Activated CD4-positive, alpha-beta T cell treated with anti-CD3 and anti-CD28 coated beads, Interleukin-2, amount 10 ng/mL, durations not matched to agents 7 days and 5 days (primary cell): ENCODE measurements around the gene SMAD5. TPM values are rescaled to one million over a fixed set of nuclear protein-coding genes. Genes with fewer than 3 reads are reported as not detected.

Source experiments
- CTCF ChIA-PET: fragments of 350-600 bp; sonication (Branson Sonifier 250); formaldehyde crosslinking; loops from one replicate; lab custom pipeline; 2021; ENCODE audit warnings: antibody characterized with exemption; lab: Charles Lee
- POLR2A ChIA-PET: fragments of 350-600 bp; sonication (Branson Sonifier 250); formaldehyde crosslinking; loops from one replicate; lab custom pipeline; 2021; ENCODE audit warnings: antibody characterized with exemption; lab: Charles Lee
- DNase-seq: peaks from one replicate; pipeline ENCODE4 v3.0.0-alpha.2; 2020
- H3K27ac Mint-ChIP-seq: one replicate; pipeline ENCODE4 v1.8.0; 2021; ENCODE audit warnings: mild to moderate bottlenecking, moderate library complexity, mixed read lengths
- H3K27me3 Mint-ChIP-seq: one replicate; pipeline ENCODE4 v1.8.0; 2021; ENCODE audit warnings: mixed read lengths
- H3K36me3 Mint-ChIP-seq: one replicate; pipeline ENCODE4 v1.8.0; 2021; ENCODE audit warnings: low read depth, mixed read lengths
- H3K4me1 Mint-ChIP-seq: one replicate; pipeline ENCODE4 v1.8.0; 2021; ENCODE audit warnings: mixed read lengths
- H3K4me3 Mint-ChIP-seq: one replicate; pipeline ENCODE4 v1.8.0; 2021; ENCODE audit warnings: mild to moderate bottlenecking, moderate library complexity, mixed read lengths
- H3K9me3 Mint-ChIP-seq: one replicate; pipeline ENCODE4 v1.8.0; 2021; ENCODE audit warnings: mixed read lengths
- total RNA-seq, 2 experiments: library from RNA; stranded (reverse); gene quantifications; one replicate each; pipeline ENCODE4 v1.2.3, GENCODE V29; 2021

SMAD5 gene
- total RNA-seq, 2 experiments from 2014 or later: 8.6 to 9.3 TPM

DNA sequence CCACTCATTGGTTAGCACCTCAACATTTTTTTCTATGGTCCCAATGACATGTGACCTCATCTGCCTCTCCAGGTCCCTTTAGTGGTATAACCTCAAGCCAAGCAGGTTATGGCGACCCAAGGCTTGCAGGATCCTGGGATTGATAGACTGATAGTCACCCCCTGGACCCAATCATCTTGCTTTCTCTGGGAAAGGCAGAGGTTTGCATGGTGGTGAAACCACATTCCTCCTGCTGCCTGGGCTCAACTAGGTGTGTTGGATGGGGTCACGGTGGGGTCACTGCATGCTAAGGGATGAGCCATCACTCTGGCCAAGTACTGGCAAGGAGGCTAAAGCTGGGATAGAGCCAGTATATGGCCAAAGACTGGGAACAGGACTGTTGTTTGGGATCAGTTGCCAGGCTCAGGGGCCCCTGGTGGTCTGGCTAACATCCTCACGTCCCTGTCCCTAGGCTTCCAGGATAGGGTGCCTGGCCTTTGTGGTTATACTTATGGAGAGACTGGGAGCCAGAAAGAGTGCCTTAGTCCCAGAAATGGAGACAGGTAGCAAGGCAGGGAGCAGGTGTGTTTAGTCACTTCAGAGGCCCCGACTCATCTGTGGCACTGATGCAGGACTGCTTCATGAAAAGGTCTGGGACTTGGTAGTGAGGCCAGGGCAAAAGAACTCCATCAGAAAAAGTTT, 65.0 kb downstream of the SMAD5 start:
- Mint-ChIP-seq H3K4me3 (no peak overlapping the region), H3K36me3 (no peaks in the 10 kb centered on the region), H3K9me3 (no peaks in the 10 kb centered on the region), H3K27ac (no peak overlapping the region), H3K27me3 (peaks cover 24% of the 10 kb centered on the region), H3K4me1 (no peaks in the 10 kb centered on the region)
- ChIA-PET CTCF (no interaction called here), POLR2A (no interaction called here)
- DNase-seq: no peak

DNA sequence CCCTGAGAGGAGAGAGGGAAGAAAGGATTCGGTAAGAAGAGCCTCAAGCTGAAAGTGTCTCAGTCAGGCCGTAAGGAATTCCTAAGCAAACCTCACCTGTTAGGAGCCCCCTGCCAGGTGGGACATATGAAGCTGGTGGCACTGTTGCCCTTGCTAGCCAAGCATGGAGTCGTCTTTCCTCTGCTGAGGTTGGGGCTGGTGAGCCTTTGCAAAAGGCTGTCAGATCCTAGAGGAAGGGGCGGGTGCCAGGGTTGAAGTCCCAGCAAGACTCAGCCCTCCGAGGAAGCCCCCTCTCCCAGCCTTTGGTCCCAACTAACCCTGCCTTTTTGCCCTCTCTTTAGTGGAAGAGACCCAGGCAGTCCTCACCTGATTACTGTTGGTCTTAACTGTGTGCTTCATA, 65.8 kb downstream of the SMAD5 start:
- Mint-ChIP-seq H3K4me3 (no peak overlapping the region), H3K36me3 (no peaks in the 10 kb centered on the region), H3K27me3 (peaks cover 20% of the 10 kb centered on the region), H3K4me1 (no peaks in the 10 kb centered on the region), H3K9me3 (no peaks in the 10 kb centered on the region), H3K27ac (no peak overlapping the region)
- CTCF ChIA-PET: no interaction called here
- DNase-seq: no peak
- POLR2A ChIA-PET: no interaction called here

DNA sequence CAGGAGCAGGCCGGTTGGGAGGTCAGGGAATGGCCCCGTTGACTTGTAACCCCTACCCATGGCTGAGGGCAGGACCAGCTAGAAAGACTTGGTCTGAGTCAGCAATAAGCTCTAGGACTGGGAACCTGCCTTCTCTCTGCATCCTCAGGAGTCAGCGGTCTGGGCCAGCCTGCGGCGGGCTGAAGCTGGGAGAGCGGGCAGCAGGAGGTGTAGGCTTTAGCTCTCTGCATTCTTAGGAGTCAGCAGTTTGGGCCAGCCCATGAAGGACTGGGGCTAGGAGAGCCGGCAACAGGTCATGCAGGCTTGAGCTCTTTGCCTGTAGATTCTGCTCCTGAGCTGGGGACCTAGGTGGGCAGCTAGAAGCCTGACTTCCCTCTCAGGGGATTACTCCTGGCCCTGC, 66.8 kb downstream of the SMAD5 start:
- ChIA-PET POLR2A (no interaction called here), CTCF (no interaction called here)
- DNase-seq: no peak
- H3K27me3 Mint-ChIP-seq: peaks cover 11% of the 10 kb centered on the region
- no peaks in the 10 kb centered on the region for H3K9me3 Mint-ChIP-seq
- H3K36me3 Mint-ChIP-seq: no peaks in the 10 kb centered on the region
- no peak overlapping the region for H3K27ac Mint-ChIP-seq
- no peak overlapping the region for H3K4me3 Mint-ChIP-seq
- no peaks in the 10 kb centered on the region for H3K4me1 Mint-ChIP-seq

DNA sequence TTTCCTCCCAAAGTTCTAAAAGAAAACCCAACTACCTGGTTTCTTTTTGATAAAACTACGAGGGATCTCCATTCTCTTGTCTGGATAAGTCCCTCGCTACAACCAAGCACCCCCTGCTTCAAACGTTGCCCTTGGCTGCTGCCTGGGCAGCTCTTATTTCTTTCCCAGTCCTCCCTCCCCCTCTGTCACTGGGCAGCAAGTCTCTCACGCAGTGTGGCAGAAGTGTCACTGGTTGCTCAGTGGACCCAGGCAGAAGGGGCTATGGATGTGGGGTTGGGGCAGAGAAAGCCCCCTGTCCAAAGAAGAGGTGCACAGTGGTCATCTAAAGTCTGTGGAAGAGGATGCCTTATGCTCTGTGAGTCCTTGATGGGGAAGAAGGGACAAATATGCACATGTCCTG, 67.5 kb downstream of the SMAD5 start:
- DNase-seq: no peak
- no peak overlapping the region for H3K4me3 Mint-ChIP-seq
- no peaks in the 10 kb centered on the region for H3K36me3 Mint-ChIP-seq
- no peaks in the 10 kb centered on the region for H3K9me3 Mint-ChIP-seq
- H3K4me1 Mint-ChIP-seq: no peaks in the 10 kb centered on the region
- POLR2A ChIA-PET: no interaction called here
- CTCF ChIA-PET: no interaction called here
- H3K27me3 Mint-ChIP-seq: peaks cover 11% of the 10 kb centered on the region
- H3K27ac Mint-ChIP-seq: no peak overlapping the region

DNA sequence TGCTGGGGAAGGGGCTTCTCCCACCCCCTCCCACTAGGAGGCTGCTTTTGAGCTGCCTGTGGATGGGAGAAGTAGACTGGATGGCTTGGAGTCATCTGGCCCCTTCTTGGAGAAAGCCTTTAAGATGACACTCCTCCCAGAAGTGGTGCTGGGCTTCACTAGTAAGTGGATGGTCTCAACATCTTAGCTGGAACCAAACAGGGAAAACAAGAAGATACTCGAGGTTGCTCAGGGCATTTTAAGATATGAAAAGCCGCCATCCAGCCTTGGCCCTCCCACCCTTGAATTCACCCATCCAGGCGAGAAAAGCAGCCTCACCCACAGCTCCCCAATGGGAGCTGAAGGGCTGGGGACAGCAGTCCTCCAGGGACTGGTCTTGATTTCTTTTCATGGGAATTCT, 68.1 kb downstream of the SMAD5 start:
- Mint-ChIP-seq H3K27me3 (peaks cover 11% of the 10 kb centered on the region), H3K4me1 (no peaks in the 10 kb centered on the region), H3K27ac (no peak overlapping the region), H3K36me3 (no peaks in the 10 kb centered on the region), H3K4me3 (no peak overlapping the region), H3K9me3 (no peaks in the 10 kb centered on the region)
- ChIA-PET POLR2A (no interaction called here), CTCF (no interaction called here)
- no peak for DNase-seq

DNA sequence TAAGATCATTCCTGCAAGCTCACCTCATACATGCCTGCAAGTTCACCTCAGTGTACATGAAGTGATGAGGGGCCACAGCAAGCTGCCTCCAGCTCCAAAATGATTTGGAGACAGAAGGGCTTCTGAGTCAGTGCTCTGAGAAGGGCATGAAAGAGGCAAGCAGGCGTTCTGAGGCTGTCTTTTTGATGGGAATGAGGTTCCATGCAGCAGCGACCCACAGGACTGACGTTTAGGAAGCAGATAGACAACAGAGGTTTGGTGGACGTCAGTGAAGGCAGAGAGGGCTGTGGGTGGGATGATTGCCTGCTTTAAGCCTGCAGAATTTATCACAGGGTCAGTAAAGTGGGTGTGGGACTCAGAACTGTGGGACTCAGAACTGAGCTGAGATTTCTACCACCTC, 69.2 kb downstream of the SMAD5 start:
- Mint-ChIP-seq H3K36me3 (no peaks in the 10 kb centered on the region), H3K4me1 (no peaks in the 10 kb centered on the region), H3K27ac (no peak overlapping the region), H3K27me3 (peaks cover 11% of the 10 kb centered on the region), H3K4me3 (no peak overlapping the region), H3K9me3 (no peaks in the 10 kb centered on the region)
- ChIA-PET CTCF (no interaction called here), POLR2A (no interaction called here)
- DNase-seq: no peak

DNA sequence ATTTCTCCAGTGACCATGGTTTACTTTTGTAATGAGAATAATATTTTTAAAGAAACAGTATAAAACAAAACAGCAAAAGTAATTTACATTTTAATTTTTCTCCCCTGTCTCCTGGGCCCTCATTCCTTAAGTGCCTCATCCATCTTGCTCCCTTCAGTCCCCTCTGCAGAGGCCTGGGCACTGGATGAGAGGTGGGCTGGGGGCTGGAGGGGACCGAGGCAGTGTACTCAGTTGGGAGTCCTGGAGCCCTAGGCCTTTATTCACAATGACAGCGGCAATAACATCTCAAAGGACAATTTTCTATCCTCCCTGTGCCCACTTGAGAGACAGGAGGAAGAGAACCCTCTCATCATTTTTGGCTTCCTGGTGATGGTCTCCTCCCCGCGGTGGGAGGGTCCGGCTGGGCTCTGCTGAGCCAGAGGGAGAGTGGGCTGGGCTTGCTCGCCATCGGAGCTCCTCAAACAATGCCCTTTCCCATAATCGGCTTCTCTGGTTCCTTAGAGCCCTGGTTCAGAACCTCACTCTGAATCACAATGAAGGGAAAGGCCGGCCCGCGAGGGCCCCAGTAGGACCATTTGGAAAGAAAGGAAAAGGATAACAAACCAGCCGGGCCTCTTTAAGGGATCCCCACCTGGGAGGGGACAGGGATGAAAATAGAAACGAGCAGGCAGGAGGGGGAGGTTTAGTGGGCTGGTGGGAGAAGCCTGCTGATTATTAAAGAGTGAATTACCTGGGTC, 70.0 kb downstream of the SMAD5 start:
- DNase-seq: no peak
- no peaks in the 10 kb centered on the region for H3K9me3 Mint-ChIP-seq
- no peak overlapping the region for H3K27ac Mint-ChIP-seq
- CTCF ChIA-PET: no interaction called here
- H3K4me1 Mint-ChIP-seq: no peaks in the 10 kb centered on the region
- H3K4me3 Mint-ChIP-seq: no peak overlapping the region
- H3K27me3 Mint-ChIP-seq: peaks cover 11% of the 10 kb centered on the region
- no peaks in the 10 kb centered on the region for H3K36me3 Mint-ChIP-seq
- POLR2A ChIA-PET: no interaction called here

DNA sequence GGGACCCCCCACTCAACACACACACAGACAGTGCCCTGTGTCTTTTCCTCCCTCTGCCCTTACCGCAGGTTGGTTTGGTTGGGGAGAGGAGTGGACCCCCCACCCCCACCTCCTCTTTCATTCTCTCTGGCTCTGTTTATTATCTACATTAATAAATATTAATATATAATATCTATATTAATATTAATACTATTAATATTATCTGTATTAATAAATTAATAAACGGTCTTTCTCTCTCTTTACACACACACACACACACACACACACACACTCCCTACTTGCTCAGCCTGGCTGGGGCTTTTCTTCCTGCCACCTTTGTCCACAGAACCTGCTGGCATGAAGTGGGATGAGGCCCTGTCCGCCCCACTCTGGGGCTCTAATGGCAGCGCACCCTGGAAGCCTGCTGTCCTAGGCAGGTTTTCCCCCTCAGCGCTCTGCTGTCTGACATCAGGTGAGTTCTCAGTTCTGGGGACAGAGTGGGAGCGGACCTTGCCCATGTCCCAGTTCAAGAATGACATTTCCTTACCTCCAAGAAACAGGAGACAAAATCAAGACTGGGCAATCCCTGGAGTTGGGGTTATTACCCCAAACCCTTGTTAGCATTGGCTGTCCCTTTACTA, 70.8 kb downstream of the SMAD5 start:
- no peaks in the 10 kb centered on the region for H3K9me3 Mint-ChIP-seq
- CTCF ChIA-PET: no interaction called here
- POLR2A ChIA-PET: no interaction called here

DNA sequence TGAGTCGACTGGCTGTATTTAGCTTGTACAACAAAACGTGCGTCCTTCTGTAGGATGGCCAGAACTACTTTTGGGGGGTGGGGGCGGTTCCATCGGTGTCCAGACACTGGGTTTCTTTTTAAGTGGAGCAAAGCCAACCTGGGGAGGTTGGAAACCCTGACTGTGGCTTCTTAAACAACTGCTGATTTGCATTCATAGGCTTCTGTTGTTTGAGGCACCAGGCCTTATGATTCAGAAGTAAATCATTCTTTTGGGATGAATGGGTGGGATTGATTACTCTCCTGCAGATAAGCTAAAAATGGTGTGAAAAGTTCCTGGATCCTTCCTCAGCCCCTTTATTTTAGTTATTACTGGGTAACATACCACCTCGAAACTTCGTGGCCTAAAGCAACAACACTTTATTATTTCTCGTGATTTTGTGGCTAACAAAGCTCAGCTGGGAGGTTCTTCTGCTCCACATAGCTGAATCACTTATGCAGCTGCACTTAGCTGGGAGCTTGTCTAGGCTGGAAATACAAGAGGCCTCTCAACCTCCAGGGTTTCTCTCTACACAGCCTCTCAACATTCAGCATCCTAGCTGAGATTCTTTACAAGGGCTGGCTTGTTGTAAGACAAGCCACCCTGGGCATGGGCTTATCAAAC, 72.5 kb downstream of the SMAD5 start:
- H3K27ac Mint-ChIP-seq: no peak overlapping the region
- H3K27me3 Mint-ChIP-seq: peaks cover 11% of the 10 kb centered on the region
- POLR2A ChIA-PET: no interaction called here

More for the DNA sequence above, 70.8 kb downstream of the SMAD5 start:
- H3K36me3 Mint-ChIP-seq: no peaks in the 10 kb centered on the region
- DNase-seq: no peak
- H3K4me3 Mint-ChIP-seq: no peak overlapping the region
- peaks cover 11% of the 10 kb centered on the region for H3K27me3 Mint-ChIP-seq
- no peaks in the 10 kb centered on the region for H3K4me1 Mint-ChIP-seq
- no peak overlapping the region for H3K27ac Mint-ChIP-seq

DNA sequence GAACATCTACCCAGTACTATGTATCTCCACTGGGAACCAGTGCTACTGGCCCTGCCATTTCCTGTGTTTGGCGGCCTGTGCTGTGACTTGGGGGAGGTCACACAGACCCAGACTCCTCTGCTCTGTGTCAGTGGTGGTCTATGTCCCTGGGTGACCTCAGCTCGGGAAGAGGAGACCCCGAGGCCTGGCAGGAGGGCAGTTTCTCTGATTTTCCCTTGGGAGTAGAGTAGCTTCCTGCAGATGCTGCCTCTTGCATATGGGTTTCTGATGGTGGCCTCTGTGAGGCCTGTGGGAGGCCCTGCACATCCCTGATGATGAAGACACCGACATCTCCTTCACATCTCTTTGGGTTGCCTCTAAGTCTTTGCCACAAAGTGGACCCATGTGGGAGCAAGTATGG, 73.3 kb downstream of the SMAD5 start:
- Mint-ChIP-seq H3K27ac (no peak overlapping the region), H3K27me3 (peaks cover 14% of the 10 kb centered on the region), H3K4me1 (no peaks in the 10 kb centered on the region), H3K36me3 (no peaks in the 10 kb centered on the region), H3K4me3 (no peak overlapping the region), H3K9me3 (no peaks in the 10 kb centered on the region)
- ChIA-PET CTCF (no interaction called here), POLR2A (no interaction called here)
- no peak for DNase-seq

More for the DNA sequence above, 72.5 kb downstream of the SMAD5 start:
- DNase-seq: no peak
- CTCF ChIA-PET: interaction anchor here (0.5 kb wide), 1 partner anchor 19 kb away, joined by 3 read pairs; no protein-coding TSS in a partner anchor
- Mint-ChIP-seq H3K9me3 (no peaks in the 10 kb centered on the region), H3K36me3 (no peaks in the 10 kb centered on the region), H3K4me3 (no peak overlapping the region), H3K4me1 (no peaks in the 10 kb centered on the region)

DNA sequence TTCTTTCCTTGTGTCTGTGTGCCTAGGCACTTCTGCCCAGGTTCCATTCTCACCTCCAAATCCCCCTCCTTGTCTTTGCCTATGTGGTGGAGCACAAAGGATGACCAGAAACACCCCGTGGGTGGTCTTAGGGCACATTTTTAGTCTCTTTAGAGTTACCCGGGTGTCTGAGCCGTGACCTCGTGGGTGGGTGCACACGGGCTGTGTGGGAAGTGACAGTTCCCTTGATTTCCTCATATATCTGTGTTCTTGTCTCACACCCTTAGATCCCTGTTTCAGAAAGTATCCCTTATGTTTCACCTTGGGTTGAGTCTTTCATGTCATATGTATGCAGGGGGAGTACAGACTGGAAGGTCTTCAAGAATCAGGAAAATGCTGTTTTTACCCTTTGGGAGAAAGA, 73.7 kb downstream of the SMAD5 start:
- no peak overlapping the region for H3K27ac Mint-ChIP-seq
- H3K4me1 Mint-ChIP-seq: no peaks in the 10 kb centered on the region
- DNase-seq: no peak
- CTCF ChIA-PET: no interaction called here
- peaks cover 12% of the 10 kb centered on the region for H3K27me3 Mint-ChIP-seq
- no peaks in the 10 kb centered on the region for H3K36me3 Mint-ChIP-seq
- H3K4me3 Mint-ChIP-seq: no peak overlapping the region
- no peaks in the 10 kb centered on the region for H3K9me3 Mint-ChIP-seq
- POLR2A ChIA-PET: no interaction called here

DNA sequence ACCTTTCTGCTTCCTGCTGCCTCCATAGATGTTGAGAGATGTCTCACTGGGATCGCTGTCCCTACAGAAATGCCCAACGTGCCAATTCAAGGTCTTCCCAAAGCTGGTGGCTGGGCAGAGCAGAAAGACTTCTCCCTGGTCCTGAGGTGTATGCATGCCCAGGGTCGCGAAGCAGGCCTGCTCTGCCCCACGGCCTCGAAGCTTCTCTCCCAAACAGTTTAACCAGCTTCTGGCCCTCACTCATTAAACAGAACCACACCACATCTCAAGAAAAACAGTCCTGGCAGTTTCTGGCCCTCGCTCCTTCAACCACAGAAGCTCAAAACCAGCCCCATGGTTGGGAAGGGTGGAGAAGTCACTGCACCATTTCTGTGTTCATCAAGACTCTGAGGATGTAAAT, 75.0 kb downstream of the SMAD5 start:
- no peak for DNase-seq
- peaks cover 4% of the 10 kb centered on the region for H3K27me3 Mint-ChIP-seq
- ChIA-PET CTCF (no interaction called here), POLR2A (no interaction called here)
- H3K27ac Mint-ChIP-seq: no peak overlapping the region
- no peaks in the 10 kb centered on the region for H3K9me3 Mint-ChIP-seq
- no peaks in the 10 kb centered on the region for H3K4me1 Mint-ChIP-seq
- no peak overlapping the region for H3K4me3 Mint-ChIP-seq
- H3K36me3 Mint-ChIP-seq: no peaks in the 10 kb centered on the region

DNA sequence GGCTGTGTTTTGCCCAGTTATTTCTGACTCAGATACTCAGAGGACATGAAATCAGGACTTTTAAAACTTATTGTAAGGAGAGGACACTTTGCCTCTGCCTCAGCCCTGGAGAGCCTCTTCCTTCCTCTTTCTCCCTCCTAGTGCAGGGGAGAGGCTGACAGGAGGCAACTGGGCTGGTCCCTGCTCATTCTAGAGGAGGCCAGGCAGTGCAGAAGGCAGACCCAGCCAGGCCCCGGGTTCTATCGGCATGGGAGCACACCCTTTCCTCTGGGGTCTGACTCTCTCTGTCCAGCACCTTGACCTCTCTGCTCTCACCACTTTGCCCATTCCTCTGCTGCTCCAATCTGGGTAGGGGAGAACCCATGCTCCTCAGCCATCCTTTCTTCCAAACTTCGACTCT, 76.3 kb downstream of the SMAD5 start:
- POLR2A ChIA-PET: no interaction called here
- no peaks in the 10 kb centered on the region for H3K4me1 Mint-ChIP-seq
- no peak for DNase-seq
- no peak overlapping the region for H3K27ac Mint-ChIP-seq
- H3K27me3 Mint-ChIP-seq: peaks cover 5% of the 10 kb centered on the region
- H3K36me3 Mint-ChIP-seq: no peaks in the 10 kb centered on the region
- CTCF ChIA-PET: no interaction called here
- H3K4me3 Mint-ChIP-seq: no peak overlapping the region
- no peaks in the 10 kb centered on the region for H3K9me3 Mint-ChIP-seq
